WI38 (cell line): ENCODE results near the gene KCTD12.

ENCODE experiments used
- H3K4me3 ChIP-seq: 2 replicates; pipeline ENCODE4 v1.5.1; 2011; ENCODE audit warnings: low read depth, mild to moderate bottlenecking, control low read depth, low read length
- TF ChIP-seq, protein P1 (sequence below): IDR thresholded peaks from 2 replicates; pipeline ENCODE4 v1.5.1; 2012; ENCODE audit warnings: low read depth, mild to moderate bottlenecking, control low read depth, low read length

KCTD12 gene

DNA sequence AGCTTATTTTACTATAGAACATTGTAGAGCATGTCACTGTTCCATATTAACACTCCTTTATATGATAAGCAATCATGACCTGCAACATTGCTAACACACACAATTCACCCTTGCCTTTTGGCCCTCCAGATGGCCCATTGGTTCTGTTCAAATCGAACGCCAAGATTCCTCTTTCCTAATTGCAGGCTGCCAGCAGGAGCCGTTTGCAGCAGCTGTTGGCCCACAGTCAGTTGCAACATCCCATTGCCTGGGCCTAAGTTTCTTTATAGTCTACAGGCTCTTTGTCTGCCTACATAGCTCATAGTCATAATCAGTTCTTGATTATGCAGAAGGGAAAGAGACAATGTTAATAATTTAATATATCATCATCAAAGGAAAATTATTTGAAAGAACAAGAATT lies 37.6 kb downstream of the KCTD12 start:
- TF ChIP-seq, protein P1, sequence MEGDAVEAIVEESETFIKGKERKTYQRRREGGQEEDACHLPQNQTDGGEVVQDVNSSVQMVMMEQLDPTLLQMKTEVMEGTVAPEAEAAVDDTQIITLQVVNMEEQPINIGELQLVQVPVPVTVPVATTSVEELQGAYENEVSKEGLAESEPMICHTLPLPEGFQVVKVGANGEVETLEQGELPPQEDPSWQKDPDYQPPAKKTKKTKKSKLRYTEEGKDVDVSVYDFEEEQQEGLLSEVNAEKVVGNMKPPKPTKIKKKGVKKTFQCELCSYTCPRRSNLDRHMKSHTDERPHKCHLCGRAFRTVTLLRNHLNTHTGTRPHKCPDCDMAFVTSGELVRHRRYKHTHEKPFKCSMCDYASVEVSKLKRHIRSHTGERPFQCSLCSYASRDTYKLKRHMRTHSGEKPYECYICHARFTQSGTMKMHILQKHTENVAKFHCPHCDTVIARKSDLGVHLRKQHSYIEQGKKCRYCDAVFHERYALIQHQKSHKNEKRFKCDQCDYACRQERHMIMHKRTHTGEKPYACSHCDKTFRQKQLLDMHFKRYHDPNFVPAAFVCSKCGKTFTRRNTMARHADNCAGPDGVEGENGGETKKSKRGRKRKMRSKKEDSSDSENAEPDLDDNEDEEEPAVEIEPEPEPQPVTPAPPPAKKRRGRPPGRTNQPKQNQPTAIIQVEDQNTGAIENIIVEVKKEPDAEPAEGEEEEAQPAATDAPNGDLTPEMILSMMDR: no peak
- H3K4me3 ChIP-seq: no peak overlapping the region

DNA sequence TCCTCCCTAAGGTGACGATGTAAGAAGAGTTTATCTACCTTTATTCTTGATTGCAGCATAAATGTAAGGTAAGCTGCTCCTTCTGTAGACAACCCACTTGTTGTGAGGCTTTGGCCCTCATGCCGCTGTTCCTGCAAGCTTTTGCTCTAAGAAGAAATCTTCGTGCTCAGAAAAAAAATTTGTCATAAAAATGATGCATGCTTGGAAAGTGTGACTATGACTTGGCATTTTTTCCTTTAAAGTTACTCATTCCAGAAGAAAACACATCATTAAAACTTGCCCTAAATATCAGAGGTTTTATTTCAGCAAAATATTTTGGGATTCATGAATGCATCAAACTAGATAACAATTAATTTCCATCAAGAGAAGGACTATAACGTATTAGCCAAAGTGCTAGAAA lies 39.8 kb downstream of the KCTD12 start:
- H3K4me3 ChIP-seq: no peak overlapping the region
- TF ChIP-seq, protein P1: no peak

DNA sequence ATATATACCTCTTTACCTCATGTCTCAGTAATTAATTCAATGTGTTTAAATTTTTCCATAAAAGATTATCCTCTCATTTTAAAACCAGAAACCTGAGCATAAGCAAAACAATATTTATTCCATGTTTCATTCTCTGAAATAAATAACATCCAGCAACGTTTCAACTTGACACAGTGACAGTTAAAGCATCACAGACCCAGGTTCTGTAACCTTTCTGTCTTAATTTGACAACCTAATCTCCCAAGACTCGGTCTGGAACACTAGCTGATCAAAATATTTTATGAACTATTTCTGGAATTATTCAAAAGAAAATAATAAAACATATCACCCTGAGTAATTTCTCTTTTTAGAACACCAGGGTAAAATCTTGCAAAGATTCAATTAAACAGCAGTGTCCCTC lies 40.3 kb downstream of the KCTD12 start:
- no peak overlapping the region for H3K4me3 ChIP-seq
- TF ChIP-seq, protein P1: no peak

DNA sequence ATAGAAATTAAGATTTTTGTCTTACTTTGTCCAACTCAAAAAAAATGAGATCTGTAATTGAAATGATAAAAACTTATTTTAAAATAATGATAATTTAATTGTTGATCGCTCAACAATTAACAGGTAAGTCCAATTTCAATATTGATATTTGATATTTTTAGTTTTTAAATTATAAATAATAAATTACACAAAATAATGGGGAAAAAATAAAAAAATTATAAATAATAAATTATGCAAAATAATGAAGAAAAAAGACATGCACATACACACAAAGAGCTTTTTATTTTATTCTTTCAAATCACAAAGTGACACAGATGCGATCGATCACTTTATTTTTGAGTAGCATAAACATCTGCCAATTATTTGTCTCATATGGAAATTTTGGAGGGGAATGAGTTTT lies 40.8 kb downstream of the KCTD12 start:
- TF ChIP-seq, protein P1: no peak

DNA sequence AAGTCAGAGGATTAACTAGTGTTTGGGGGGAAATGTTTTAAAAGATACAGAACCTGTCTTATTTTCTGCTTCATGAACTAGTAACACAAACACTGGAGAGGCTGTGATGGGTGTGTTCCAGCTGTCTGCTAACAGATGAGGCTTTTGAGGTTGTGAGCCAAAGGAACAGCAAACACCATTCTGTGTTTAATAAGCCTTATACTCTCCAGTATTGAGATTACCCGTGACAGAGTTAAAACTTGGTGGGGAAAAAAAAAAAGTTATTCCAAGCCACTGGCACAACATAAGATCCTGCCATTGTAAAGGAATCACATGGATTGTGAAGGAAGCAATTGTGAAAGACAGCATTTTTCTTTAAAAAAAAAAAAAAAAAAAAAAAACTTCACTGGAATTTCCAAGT lies 48.4 kb downstream of the KCTD12 start:
- TF ChIP-seq, protein P1: no peak
- H3K4me3 ChIP-seq: no peak overlapping the region

More for the DNA sequence above, 40.8 kb downstream of the KCTD12 start:
- H3K4me3 ChIP-seq: no peak overlapping the region

DNA sequence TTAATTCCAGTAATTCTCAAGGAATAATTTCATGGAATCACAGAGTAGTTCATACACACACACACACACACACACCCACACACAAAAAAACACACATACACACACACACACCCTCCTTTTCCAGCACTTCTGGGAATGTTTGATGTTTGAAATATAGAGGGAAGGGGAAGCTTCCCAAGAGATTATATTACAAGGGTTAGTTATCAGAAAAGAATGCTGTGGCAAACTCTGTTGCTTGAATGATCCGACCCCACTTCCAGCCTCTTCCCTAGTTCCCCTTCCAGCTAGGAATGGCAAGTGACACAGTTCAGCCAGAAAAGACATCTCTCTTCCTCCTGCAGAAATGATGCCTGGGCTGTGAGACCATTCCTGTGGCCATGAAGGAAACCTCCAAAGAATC lies 49.9 kb downstream of the KCTD12 start:
- TF ChIP-seq, protein P1: no peak
- H3K4me3 ChIP-seq: no peak overlapping the region

DNA sequence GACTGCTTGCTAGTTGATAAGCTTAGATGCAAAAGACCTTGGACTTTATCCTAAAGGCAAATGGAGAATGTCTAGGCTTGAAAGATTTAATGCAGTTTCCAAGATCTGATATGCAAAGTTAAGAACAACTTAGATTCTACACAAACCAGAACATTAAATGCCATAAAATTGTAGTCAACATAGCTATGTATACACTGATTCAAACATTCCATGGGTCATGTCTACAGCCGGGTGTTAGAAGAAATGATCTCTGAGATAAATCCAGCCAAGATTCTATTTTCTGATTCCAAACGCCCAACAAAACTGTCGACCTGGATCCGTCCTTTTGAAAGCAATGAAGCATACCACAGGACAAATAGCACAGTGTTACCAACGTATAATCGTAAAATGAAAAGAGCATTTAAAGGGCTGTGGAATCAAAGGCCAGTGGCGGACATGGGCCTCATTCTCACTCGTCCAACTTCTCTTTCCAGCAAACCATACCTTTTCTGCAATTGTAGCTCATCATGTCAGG lies 52.7 kb downstream of the KCTD12 start:
- no peak overlapping the region for H3K4me3 ChIP-seq
- TF ChIP-seq, protein P1: no peak
